COLO829 (cell line): ENCODE results near the gene OLA1.
A peak's percentile ranks its signal among the peaks of the same experiment; 100 is the strongest.
"Not testable (repeated sequence)": the region's sequence is repeated elsewhere in the genome, so short reads cannot be mapped to it uniquely, and the experiment has no call there.

Source experiments
- DNase-seq: peaks from one replicate; pipeline ENCODE4 v3.0.0; 2012; ENCODE audit warnings: low spot score

OLA1 gene

GRCh38 chr2:174248187-174248997, at the start of gene OLA1:
Gene OLA1, minus strand, starts transcription at chr2:174248532. Its CDS starts 1,717 bp downstream, at chr2:174246815.
- DNase-seq = peak; percentile 89

- DNase-seq = no peak
Measured at GRCh38 chr2:174292908-174293307, 44.6 kb upstream of the OLA1 start.

GRCh38 chr2:174286172-174286571, 37.8 kb upstream of the OLA1 start:
- DNase-seq = no peak

- no peak for DNase-seq
Measured at GRCh38 chr2:174282441-174282840, 34.1 kb upstream of the OLA1 start.

- DNase-seq = no peak
Measured at GRCh38 chr2:174281736-174282135, 33.4 kb upstream of the OLA1 start.

- no peak for DNase-seq
Measured at GRCh38 chr2:174280596-174280995, 32.3 kb upstream of the OLA1 start.

GRCh38 chr2:174270263-174270662, 21.9 kb upstream of the OLA1 start:
- not testable (repeated sequence) for DNase-seq

GRCh38 chr2:174266288-174266687, 18.0 kb upstream of the OLA1 start:
- no peak for DNase-seq

- DNase-seq = peak; percentile 31
Measured at GRCh38 chr2:174263997-174264396, 15.7 kb upstream of the OLA1 start.

GRCh38 chr2:174259981-174260380, 11.6 kb upstream of the OLA1 start:
- DNase-seq = peak; percentile 29

GRCh38 chr2:174254267-174254666, 5.9 kb upstream of the OLA1 start:
- DNase-seq = no peak

- DNase-seq = no peak
Measured at GRCh38 chr2:174248998-174249592, 763 bp upstream of the OLA1 start.

GRCh38 chr2:174247474-174248186, 702 bp downstream of the OLA1 start:
- DNase-seq = no peak

GRCh38 chr2:174246944-174247381, 1.4 kb downstream of the OLA1 start:
- DNase-seq = no peak

- DNase-seq = not testable (repeated sequence)
Measured at GRCh38 chr2:174245628-174246027, 2.7 kb downstream of the OLA1 start.

- no peak for DNase-seq
Measured at GRCh38 chr2:174245065-174245464, 3.3 kb downstream of the OLA1 start.

GRCh38 chr2:174243812-174244211, 4.5 kb downstream of the OLA1 start:
- DNase-seq = no peak

GRCh38 chr2:174240097-174240496, 8.2 kb downstream of the OLA1 start:
- no peak for DNase-seq

GRCh38 chr2:174236429-174236828, 11.9 kb downstream of the OLA1 start:
- DNase-seq = no peak

GRCh38 chr2:174235680-174236079, 12.7 kb downstream of the OLA1 start:
- no peak for DNase-seq

- DNase-seq = no peak
Measured at GRCh38 chr2:174233771-174234275, 14.5 kb downstream of the OLA1 start.

GRCh38 chr2:174227748-174228147, 20.6 kb downstream of the OLA1 start:
- DNase-seq = no peak
